Measurements from ENCODE around the gene POU6F2. TPM values are rescaled to one million over a fixed set of nuclear protein-coding genes. Genes with fewer than 3 reads are reported as not detected.

Gene POU6F2
- total RNA-seq, 1 donor from 2014 or later = 7.9 TPM

GRCh38 chr7:39088730-39089593 is 111.3 kb downstream of the POU6F2 start:
- peaks cover 55% of the 10 kb centered on the region for H3K4me1 Mint-ChIP-seq
- H3K36me3 Mint-ChIP-seq (ENCODE audit: low read depth) = no peaks in the 10 kb centered on the region
- no peak overlapping the region for H3K4me3 Mint-ChIP-seq
- H3K9me3 Mint-ChIP-seq = no peaks in the 10 kb centered on the region
- TF ChIP-seq, protein P1, sequence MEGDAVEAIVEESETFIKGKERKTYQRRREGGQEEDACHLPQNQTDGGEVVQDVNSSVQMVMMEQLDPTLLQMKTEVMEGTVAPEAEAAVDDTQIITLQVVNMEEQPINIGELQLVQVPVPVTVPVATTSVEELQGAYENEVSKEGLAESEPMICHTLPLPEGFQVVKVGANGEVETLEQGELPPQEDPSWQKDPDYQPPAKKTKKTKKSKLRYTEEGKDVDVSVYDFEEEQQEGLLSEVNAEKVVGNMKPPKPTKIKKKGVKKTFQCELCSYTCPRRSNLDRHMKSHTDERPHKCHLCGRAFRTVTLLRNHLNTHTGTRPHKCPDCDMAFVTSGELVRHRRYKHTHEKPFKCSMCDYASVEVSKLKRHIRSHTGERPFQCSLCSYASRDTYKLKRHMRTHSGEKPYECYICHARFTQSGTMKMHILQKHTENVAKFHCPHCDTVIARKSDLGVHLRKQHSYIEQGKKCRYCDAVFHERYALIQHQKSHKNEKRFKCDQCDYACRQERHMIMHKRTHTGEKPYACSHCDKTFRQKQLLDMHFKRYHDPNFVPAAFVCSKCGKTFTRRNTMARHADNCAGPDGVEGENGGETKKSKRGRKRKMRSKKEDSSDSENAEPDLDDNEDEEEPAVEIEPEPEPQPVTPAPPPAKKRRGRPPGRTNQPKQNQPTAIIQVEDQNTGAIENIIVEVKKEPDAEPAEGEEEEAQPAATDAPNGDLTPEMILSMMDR (conservative IDR thresholded peaks at IDR 0.05) = no peak
- DNase-seq (ENCODE audit: low read depth, low spot score) = no peak
- H3K27ac Mint-ChIP-seq (ENCODE audit: unreplicated experiment) = no peak overlapping the region
- H3K27me3 Mint-ChIP-seq (ENCODE audit: low read depth) = peaks cover 8% of the 10 kb centered on the region

DNA sequence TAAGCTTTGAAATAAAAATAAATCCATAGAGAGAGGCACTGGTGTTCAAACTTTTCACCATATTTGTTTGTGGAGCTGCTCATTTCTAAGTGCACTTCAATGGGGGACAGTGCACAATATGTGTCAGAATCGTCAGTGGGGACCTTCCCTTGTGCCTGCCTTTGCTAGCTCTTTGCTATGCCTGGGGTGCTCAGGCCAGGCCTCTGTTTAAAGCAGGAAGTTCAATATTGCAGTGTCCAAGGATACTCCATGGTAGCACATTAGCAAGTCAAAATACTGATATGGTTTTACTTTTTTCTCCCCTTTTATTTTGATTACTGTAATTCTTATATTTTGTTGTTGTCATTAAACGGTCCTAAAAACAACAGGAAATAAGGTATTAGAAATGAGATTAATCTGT is 113.4 kb downstream of the POU6F2 start:
- H3K36me3 Mint-ChIP-seq (ENCODE audit: low read depth) = no peaks in the 10 kb centered on the region
- TF ChIP-seq, protein P1 (conservative IDR thresholded peaks at IDR 0.05) = no peak
- no peak overlapping the region for H3K4me3 Mint-ChIP-seq
- H3K27ac Mint-ChIP-seq (ENCODE audit: unreplicated experiment) = no peak overlapping the region
- H3K9me3 Mint-ChIP-seq = no peaks in the 10 kb centered on the region
- peaks cover 39% of the 10 kb centered on the region for H3K4me1 Mint-ChIP-seq
- no peak for DNase-seq (ENCODE audit: low read depth, low spot score)
- H3K27me3 Mint-ChIP-seq (ENCODE audit: low read depth) = peaks cover 3% of the 10 kb centered on the region

- H3K36me3 Mint-ChIP-seq (ENCODE audit: low read depth) = no peaks in the 10 kb centered on the region
- peaks cover 36% of the 10 kb centered on the region for H3K4me1 Mint-ChIP-seq
- H3K27me3 Mint-ChIP-seq (ENCODE audit: low read depth) = no peaks in the 10 kb centered on the region
- no peak overlapping the region for H3K4me3 Mint-ChIP-seq
- no peaks in the 10 kb centered on the region for H3K9me3 Mint-ChIP-seq
- no peak for DNase-seq (ENCODE audit: low read depth, low spot score)
- H3K27ac Mint-ChIP-seq (ENCODE audit: unreplicated experiment) = no peak overlapping the region
- TF ChIP-seq, protein P1 (conservative IDR thresholded peaks at IDR 0.05) = no peak
Measured at GRCh38 chr7:39091774-39092173, 114.1 kb downstream of the POU6F2 start.

DNA sequence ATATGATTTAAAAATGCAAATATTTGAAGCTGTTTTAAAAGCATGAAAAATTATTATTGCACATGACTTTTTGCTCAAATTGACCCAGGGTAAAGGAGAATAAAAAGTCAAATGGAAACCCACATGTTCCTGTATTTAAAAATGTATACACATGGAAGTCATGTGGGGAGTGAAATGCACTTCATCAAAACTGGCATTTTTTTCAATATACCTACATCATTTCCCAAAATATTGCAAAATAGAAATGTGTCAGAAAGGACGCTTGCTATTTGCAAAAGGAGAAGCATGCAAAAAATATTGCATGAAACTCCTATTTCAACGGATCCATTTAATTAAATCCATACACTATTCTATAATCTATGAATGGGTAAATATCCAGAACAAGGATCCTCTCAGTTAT is 117.0 kb downstream of the POU6F2 start:
- no peak overlapping the region for H3K4me3 Mint-ChIP-seq

GRCh38 chr7:39095875-39096619 is 118.3 kb downstream of the POU6F2 start:
- Mint-ChIP-seq H3K4me1 (peaks cover 5% of the 10 kb centered on the region), H3K36me3 (ENCODE audit: low read depth) (no peaks in the 10 kb centered on the region), H3K27ac (ENCODE audit: unreplicated experiment) (no peak overlapping the region), H3K9me3 (peaks cover 4% of the 10 kb centered on the region), H3K4me3 (no peak overlapping the region), H3K27me3 (ENCODE audit: low read depth) (no peaks in the 10 kb centered on the region)
- no peak for DNase-seq (ENCODE audit: low read depth, low spot score)
- TF ChIP-seq, protein P1 (conservative IDR thresholded peaks at IDR 0.05) = no peak

More for the DNA sequence above, 117.0 kb downstream of the POU6F2 start:
- TF ChIP-seq, protein P1 (conservative IDR thresholded peaks at IDR 0.05) = no peak
- Mint-ChIP-seq H3K4me1 (peaks cover 15% of the 10 kb centered on the region), H3K27me3 (ENCODE audit: low read depth) (no peaks in the 10 kb centered on the region), H3K9me3 (no peaks in the 10 kb centered on the region), H3K36me3 (ENCODE audit: low read depth) (no peaks in the 10 kb centered on the region), H3K27ac (ENCODE audit: unreplicated experiment) (no peak overlapping the region)
- no peak for DNase-seq (ENCODE audit: low read depth, low spot score)
